NCI-H1105 treated with DMSO at 0.1 percent for 48 hours (cell line): ENCODE measurements around the gene MDM4.

ENCODE experiments used
- DNase-seq: peaks from one replicate; lab custom pipeline; 2025; lab: John Stamatoyannopoulos, UW

Gene MDM4

DNA sequence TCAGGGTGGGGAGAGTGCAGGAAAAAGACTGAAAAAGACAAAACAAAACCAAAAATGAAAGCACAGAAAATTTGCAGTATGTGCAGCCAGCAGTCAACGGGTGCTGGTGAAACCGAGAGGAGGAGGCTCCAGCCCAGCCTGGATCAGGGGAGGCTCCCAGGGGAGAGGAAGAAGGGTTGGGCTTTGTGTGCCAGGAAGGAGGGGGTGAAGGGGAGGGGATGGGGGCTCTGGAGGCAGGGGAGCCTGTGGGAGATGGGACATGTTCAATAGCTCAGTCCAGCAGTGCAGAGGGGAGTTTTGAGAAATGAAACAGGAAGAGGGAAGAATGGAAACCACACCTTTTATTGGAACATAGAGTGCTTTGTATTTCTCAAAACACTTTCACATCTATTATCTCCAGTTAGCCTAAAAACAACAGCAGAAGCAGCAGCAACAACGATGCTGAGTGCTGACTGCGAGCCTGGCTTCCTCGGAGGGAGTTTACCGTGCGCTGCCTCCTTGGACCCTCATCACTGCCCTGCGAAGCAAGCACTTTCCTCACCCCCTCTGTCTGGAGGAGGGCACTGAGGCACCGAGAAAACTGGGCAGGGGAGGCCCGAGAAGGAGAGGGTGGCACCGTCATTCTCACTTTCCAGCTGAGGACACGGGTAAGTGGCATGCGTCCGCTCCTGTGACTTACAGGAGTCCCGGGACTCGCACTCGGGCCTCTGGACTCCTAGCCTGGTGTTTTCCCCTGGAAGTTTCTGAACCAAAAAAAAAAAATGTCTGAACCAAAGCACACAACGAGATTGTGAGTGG, 62.9 kb downstream of the MDM4 start:
- DNase-seq = no peak

- no peak for DNase-seq
Observed at GRCh38 chr1:204579681-204580080, 63.5 kb downstream of the MDM4 start.

- DNase-seq = no peak
Observed at GRCh38 chr1:204580862-204581261, 64.7 kb downstream of the MDM4 start.

DNA sequence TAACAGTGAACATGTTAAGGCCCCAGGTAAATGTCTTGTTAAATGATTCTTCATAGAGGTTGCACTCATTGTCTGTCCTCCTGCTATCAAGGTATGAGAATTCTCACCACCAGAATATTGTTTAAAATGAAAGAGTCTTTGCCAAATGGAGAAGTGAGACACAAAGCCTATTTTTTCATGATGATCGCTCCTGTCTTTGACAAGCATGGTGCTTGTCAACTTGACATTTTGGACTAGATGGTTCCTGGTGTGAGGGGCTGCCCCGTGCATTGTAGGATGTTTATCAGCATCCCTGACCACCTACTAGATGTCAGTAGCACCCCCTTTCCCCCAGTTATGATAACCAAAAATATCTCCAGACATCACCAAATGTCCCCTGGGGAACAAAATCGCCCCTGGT, 65.6 kb downstream of the MDM4 start:
- no peak for DNase-seq

- peak; percentile 59 for DNase-seq
Observed at GRCh38 chr1:204583909-204584632, 67.9 kb downstream of the MDM4 start.

DNA sequence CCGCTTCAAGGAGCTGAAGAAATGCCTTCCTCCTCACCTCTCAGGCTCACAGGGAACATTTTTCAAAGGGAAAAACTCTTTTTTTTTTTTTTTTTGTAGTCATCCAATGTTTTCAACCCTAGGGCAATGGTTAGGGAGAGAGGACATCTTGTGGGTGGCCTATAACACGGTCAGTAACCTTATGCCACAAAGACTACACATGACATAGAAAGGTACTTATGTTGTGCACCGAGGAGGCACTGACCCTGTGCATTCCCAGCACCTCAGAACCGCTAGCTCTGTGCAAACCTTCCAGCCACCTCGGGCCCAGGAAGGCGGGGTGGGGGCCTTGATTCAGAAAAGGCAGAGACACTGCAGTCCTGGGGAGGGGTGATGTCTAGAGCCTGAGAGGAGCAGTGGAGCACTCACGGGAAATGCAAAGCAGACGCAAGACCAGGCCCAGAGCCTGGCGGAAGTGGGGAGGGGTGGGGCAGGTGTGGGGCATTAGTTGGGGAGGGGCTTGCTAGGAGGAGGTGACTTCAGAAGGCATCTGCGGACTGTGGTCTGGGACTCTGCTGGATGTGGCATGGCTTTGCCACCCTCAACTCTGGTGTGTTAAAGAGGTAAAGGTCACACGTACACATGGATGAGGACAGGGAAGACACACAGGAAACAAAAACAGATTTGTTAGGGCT, 68.6 kb downstream of the MDM4 start:
- no peak for DNase-seq

- no peak for DNase-seq
Observed at GRCh38 chr1:204587621-204588020, 71.4 kb downstream of the MDM4 start.

GRCh38 chr1:204588826-204589225, 72.6 kb downstream of the MDM4 start:
- no peak for DNase-seq

- DNase-seq = no peak
Observed at GRCh38 chr1:204589409-204590038, 73.3 kb downstream of the MDM4 start.

DNA sequence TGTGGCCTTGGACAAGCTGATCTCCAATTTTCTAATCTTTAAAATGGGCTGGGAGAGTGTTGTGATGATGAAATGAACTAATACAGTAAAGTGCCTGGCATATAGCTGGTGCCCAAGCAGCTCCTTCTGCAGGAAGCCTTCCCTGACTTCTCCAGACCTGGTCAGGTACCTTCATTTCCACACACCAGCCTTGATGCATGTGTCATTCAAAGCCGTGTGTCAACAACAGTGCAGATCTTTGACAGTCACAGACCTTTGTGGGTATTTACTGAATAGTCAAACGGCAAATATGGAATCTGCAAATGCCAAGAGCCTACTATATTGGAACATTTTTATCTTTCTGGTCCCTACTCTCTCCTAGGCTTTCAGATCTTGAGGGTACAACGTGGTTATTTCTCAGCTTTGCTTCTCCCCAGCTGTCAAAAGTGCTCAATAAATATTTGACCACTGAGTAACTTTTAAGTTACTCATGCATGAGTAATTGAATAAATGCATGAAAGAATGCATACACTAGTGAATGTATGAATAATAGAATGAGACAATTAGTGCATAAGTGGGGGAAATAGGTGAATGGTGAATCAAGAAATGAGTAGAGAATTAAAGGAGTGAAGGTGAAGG, 75.4 kb downstream of the MDM4 start:
- no peak for DNase-seq

- DNase-seq = no peak
Observed at GRCh38 chr1:204592246-204592948, 76.2 kb downstream of the MDM4 start.

GRCh38 chr1:204598319-204598969, 82.2 kb downstream of the MDM4 start:
- DNase-seq = no peak

- no peak for DNase-seq
Observed at GRCh38 chr1:204599098-204599497, 82.9 kb downstream of the MDM4 start.

- no peak for DNase-seq
Observed at GRCh38 chr1:204599596-204599995, 83.4 kb downstream of the MDM4 start.

- DNase-seq = no peak
Observed at GRCh38 chr1:204600203-204600602, 84.0 kb downstream of the MDM4 start.

GRCh38 chr1:204600968-204601367, 84.8 kb downstream of the MDM4 start:
- no peak for DNase-seq

GRCh38 chr1:204602111-204602579, 85.9 kb downstream of the MDM4 start:
- no peak for DNase-seq

DNA sequence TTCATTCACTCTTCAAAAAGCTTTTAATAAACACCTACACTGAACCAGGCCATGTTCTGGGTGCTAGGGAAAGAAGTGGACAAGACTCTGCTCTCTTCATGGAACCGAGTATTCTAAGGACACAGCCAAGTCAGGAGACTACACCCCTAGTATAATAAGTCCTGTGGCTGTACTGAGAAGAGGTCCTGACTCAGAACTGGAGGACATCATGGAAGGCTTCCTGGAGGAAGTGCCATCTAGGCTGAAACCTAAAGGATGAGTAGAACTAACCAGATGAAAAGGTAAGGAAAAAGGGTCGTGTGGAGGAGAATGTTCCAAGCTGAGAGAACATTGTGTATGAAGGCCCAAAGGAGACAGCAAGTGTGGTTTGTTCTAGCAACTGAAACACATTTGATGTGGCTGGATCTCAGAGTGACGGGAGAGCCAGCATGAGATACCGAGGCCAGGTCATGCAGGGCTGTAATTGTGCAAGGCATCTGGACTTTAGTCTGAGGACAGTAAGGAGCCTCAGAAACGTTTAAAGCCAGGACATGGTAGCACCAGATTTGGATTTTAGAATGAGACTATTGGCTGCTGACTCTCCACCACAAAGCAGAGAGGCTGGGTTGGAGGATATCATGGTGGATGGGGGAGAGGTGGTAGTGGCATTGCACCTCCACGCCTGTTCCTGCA, 86.8 kb downstream of the MDM4 start:
- no peak for DNase-seq

DNA sequence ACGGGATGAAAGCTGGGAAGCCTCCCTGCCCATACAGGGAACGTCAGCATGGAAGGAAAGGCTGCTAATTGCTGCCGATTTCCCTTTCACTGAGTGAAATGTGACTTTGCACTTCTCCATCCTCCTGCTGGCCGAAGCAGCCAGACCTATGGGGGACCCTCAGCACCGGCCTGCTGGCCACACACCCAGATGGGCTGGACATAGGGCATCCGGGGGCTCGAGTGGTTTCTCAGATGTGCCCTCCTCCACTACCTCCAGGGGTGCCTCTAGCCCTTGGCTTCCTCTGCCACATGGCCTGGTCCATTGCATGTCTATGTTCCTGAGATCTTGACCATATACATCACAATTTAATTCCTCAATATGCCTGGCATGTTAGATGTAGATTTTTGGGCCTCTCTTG, 89.6 kb downstream of the MDM4 start:
- no peak for DNase-seq
